GM21390 (cell line): ENCODE measurements around the gene DENND6A.
"Not testable (repeated sequence)": the region's sequence is repeated elsewhere in the genome, so short reads cannot be mapped to it uniquely, and the experiment has no call there.

Experiments used
- ATAC-seq: cut with Tn5 transposase; IDR thresholded peaks from one replicate; pipeline ENCODE4 v1.9.1; 2021; ENCODE audit not compliant: unreplicated experiment

The DENND6A gene

DNA sequence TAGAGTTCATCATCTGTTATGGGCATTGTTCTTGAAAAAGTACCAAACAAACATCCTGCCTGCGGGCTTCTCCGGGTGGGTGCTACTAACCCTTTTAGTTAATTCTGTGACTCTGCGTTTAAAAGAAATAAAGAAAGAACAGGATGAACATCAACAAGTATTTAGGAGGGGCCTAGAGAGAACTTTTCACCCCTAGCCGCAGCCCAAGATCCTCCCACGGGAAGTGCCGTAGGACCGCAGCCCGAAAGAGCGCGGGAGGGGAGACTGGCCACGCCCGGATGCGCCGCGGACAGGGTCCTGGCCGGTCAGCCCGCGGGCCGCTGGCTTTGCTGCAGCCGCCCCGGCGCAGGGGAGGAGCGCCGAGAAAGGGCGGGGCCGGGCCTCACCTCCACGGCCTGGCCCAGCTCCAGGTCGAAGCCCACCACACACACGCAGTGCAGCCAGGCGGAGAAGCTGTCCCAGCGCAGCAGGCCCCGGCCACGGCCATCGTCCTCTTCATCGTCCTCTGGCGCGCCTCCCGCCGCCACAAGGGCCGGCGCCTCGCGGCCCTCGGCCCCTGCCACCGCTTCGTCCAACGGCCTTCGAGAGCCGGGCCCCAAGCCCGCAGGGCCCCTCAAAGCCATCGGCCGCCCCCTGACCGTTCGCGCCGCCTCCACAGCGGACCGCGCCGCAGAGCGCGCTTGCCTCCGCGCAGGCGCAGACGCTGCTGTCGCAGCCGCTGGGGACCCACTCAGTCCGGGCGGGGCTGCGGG is at the start of gene DENND6A:
Gene DENND6A (minus strand): TSS at position 682 of the 752 bp plus-strand sequence. CDS start 59 bp downstream, at position 623.
- ATAC-seq: peak; percentile 77

DNA sequence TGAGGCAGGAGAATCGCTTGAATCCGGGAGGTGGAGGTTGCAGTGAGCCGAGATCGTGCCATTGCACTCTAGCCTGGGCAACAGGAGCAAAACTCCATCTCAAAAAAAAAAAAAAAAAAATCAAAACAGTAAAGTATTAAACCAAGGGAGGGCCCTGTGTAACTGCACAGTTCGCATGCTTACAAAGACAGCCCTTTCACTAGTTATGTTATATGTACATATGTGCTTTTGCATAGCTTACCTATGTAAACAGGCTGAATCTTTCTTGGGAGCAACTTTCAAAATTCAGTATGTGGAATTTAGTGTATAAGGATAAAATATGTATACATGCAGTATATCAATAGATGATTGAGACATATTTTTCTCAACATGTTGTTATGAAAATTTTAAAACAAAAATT is 47.1 kb upstream of the DENND6A start:
- no peak for ATAC-seq

DNA sequence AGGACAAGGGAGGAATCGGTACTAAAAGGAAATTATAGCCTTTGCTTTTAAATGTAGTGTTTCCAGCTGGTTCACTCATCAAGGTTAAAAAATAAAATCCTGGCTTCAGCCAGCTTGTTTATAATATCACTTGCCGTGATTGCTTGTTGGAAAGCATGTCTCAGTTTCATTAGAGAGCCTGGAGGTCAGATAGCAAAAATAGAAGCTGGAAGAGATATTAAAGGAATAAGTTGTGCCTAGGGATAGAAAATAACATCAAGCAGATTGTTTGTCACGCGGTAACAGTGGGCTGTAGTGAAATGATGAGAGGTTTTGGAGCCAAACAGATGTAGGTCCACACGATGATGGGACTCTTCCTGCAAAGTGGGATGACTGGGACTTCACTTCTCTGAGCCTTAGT is 45.5 kb upstream of the DENND6A start:
- ATAC-seq: no peak

DNA sequence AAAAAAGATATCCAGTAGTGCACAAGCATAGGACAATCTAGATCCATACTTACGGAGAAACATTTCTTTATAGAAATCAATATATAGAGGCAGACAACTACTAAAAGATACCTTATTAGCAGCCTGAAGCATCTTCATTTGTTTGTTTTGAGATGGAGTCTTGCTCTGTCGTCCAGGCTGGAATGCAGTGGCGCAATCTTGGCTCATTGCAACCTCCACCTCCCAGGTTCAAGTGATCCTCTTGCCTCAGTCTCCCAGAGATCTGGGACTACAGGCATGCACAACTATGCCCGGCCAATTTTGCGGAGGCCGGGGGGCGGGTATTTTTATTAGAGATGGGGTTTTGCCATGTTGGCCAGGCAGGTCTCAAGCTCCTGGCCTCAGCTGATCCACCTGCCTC is 45.0 kb upstream of the DENND6A start:
- ATAC-seq: no peak

GRCh38 chr3:57735405-57735804 is 42.5 kb upstream of the DENND6A start:
- no peak for ATAC-seq

DNA sequence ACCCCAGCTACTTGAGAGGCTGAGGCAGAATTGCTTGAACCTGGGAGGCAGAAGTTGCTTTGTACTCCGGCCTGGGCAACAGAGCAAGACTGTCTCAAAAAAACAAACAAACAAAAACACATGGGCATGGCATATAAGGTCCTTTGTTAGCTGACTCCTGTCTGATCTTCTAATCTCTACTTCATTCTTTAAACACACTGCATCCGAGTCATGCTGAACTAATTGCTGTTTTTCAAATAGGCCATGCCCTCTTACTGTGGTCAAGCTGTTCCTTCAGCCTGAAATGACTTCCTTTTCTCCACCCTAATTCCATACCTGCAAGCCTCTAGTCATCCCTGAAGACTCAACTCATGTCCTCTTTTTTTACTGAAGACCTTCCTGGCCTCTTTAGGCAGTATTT is 40.9 kb upstream of the DENND6A start:
- no peak for ATAC-seq

GRCh38 chr3:57731311-57731710 is 38.4 kb upstream of the DENND6A start:
- ATAC-seq: no peak

DNA sequence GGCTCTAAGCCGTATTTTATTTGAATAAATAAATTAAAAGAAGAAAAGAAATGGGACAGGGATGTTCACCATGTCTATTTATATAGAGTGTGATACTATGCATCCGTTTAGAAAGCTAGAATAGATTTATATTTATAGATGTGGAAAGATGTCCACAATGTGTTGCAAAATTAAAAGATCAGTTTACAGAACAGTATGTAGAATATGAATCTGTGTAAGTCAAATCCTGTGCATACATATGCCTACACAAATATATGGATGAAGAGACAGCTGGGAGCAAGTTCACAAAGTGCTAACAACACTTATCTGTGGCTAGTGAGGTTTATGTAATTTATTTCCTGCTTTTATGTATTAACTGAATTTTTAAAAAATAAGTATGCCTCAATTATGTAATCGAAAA is 37.8 kb upstream of the DENND6A start:
- ATAC-seq: no peak

GRCh38 chr3:57729334-57730045 is 36.6 kb upstream of the DENND6A start:
- ATAC-seq: no peak

- no peak for ATAC-seq
These were observed 34.2 kb upstream of the DENND6A start for GRCh38 chr3:57727106-57727505.

DNA sequence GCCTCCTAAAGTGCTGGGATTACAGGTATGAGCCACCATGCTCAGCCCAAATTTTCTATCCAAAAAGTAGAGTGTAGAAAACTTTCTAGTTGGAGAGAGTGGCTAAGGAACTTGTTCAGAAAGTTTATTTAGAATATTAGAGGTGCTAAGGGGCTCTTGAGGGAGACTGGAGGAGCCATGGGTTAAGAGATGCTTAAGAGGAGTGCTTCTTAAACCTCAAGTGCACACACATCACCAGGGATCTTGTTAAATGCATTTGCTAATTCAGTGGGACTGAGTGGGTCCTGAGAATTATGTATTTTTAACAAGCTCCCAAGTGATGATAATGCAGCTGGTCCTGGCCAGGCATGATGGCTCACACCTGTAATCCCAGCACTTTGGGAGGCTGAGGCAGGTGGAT is 33.5 kb upstream of the DENND6A start:
- no peak for ATAC-seq

DNA sequence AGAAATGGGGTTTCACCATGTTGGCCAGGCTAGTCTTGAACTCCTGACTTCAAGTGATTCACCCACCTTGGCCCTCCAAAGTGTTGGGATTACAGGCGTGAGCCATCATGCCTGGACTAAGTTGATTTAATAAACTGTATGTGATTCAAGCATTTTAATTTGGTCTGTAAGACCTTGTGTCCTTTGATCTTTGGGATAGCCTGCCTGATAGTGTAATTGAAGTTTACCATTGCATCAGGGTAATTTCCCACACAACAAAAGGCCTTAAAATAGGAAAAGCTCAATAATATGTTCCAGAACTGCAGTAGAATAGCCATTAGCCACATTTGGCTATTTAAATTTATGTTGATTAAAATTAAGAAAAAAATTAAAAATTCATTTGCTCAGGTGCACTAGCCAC is 25.2 kb upstream of the DENND6A start:
- ATAC-seq: no peak

DNA sequence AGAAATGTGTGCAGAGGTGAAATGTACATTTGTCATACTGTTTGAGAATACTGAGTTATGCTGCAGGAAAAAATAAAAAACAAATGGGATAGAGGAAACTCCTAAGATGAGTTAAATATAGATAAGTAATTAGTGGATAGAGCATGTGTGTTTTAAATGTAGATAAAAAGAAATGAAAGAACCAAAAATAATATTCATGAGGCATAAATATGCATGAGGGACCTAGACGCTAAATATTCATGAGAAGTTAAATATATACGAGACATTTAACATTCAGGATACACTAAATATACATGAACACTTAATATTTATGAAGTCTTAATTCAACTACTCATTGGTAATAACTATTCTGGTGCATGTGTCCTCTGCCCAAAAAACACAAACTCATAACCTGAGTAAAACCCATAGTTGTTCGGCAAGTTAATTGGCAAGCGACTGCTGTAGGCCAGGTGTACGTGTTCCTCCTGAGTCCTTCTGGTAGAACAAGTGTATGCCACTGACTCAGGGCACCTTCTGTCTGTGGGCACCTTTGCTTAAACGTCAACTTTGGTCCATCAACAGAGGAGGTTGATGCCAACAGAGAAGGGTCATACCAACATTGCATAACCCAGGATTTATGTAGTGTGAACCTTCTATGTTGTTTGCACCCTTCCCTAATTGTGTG is 24.5 kb upstream of the DENND6A start:
- no peak for ATAC-seq

- no peak for ATAC-seq
These were observed 22.8 kb upstream of the DENND6A start for GRCh38 chr3:57715686-57716085.

- ATAC-seq: no peak
These were observed 16.7 kb upstream of the DENND6A start for GRCh38 chr3:57709559-57709958.

- ATAC-seq: no peak
These were observed 16.2 kb upstream of the DENND6A start for GRCh38 chr3:57709031-57709430.

- ATAC-seq: no peak
These were observed 13.6 kb upstream of the DENND6A start for GRCh38 chr3:57706462-57706861.

- ATAC-seq: not testable (repeated sequence)
These were observed 12.5 kb upstream of the DENND6A start for GRCh38 chr3:57705351-57705750.

GRCh38 chr3:57701781-57702180 is 8.9 kb upstream of the DENND6A start:
- no peak for ATAC-seq

- ATAC-seq: no peak
These were observed 7.9 kb upstream of the DENND6A start for GRCh38 chr3:57700737-57701136.

GRCh38 chr3:57699591-57699990 is 6.7 kb upstream of the DENND6A start:
- no peak for ATAC-seq

- ATAC-seq: no peak
These were observed 4.0 kb upstream of the DENND6A start for GRCh38 chr3:57696801-57697321.
